ENCODE results near the gene SMURF1.

The SMURF1 gene

GRCh38 chr7:98981701-98982100, 162.2 kb downstream of the SMURF1 start:
- DNase-seq = no peak

GRCh38 chr7:98978672-98979071, 165.2 kb downstream of the SMURF1 start:
- no peak for DNase-seq
